OCI-LY3 (cell line): Measurements from ENCODE around the gene RPRML.

Source experiments
- CTCF ChIP-seq: fragments of 200-600, 300-600 bp; sonication (generic); IDR thresholded peaks from 2 replicates; pipeline ENCODE4 v1.5.1; 2014; ENCODE audit warnings: antibody characterized with exemption, low read length, low read depth
- EZH2phosphoT487 ChIP-seq: fragments of 200-600 bp; shearing (Covaris generic); IDR thresholded peaks from 2 replicates; pipeline ENCODE4 v1.6.1; 2018; ENCODE audit warnings: antibody characterized with exemption, mixed run types, low read depth

GRCh38 chr17:46958041-46958591, 20.9 kb downstream of the RPRML start:
- TF ChIP-seq CTCF (no peak), EZH2phosphoT487 (no peak)
